ENCODE results near the gene SLCO3A1. TPM values are rescaled to one million over a fixed set of nuclear protein-coding genes. Genes with fewer than 3 reads are reported as not detected.

Gene SLCO3A1
- total RNA-seq, 4 donors from 2014 or later: 23.1 to 62.8 (median 35.1) TPM

DNA sequence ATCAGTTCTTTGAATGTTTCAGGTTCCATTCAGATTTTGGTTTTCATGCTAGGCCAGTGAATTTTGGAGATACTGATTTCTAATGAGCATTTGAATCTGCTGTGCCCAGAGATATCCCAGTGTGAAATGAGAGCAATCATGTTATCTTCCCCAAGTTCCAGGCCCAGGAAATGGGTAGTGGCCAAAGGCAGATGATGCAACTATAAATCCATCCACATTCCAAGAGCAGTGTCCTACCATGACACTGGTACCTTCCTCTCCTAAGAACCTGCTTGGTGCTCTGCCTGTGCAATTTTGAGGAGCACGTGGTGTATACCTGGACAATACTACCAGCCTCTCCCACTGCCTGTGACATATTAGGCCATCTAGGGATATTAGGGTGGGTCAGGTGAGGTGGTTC, 186.8 kb downstream of the SLCO3A1 start:
- TF ChIP-seq POLR2A (IDR thresholded peaks at IDR 0.05): no peak
- TF ChIP-seq, protein P1, sequence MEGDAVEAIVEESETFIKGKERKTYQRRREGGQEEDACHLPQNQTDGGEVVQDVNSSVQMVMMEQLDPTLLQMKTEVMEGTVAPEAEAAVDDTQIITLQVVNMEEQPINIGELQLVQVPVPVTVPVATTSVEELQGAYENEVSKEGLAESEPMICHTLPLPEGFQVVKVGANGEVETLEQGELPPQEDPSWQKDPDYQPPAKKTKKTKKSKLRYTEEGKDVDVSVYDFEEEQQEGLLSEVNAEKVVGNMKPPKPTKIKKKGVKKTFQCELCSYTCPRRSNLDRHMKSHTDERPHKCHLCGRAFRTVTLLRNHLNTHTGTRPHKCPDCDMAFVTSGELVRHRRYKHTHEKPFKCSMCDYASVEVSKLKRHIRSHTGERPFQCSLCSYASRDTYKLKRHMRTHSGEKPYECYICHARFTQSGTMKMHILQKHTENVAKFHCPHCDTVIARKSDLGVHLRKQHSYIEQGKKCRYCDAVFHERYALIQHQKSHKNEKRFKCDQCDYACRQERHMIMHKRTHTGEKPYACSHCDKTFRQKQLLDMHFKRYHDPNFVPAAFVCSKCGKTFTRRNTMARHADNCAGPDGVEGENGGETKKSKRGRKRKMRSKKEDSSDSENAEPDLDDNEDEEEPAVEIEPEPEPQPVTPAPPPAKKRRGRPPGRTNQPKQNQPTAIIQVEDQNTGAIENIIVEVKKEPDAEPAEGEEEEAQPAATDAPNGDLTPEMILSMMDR (IDR thresholded peaks at IDR 0.05): no peak
- intact Hi-C loops (cut with DNase I; ENCODE audit: low total_unique reads): no loop called here
- no peak overlapping the region for H3K4me3 ChIP-seq (ENCODE audit: low read depth, poor library complexity, severe bottlenecking)
- WGBS, 2 donors: 77 to 100% methylated on average over 1 of the region's 1 CpG
- DNase-seq (ENCODE audit: low spot score in 2 of 2): peak in 1 of 2 donors; percentile 4

DNA sequence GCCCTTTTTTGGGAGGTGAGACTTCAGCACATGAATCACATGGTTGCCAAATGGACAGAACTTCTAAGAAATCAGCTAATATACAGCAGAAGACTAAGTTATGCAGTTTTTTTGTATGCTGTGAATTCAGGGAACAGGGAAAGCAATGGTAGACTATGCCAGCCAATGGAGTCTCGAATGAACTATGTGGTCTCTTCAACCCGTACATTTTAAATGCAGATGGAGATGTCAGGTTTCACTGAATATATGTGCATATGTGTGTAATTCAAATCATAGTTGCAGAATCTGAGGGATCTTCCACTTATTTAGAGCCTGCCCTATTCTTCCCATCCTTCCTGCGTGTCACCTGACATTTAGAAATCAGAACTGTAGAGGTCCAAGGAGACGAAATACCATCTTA, 187.9 kb downstream of the SLCO3A1 start:
- H3K4me3 ChIP-seq (ENCODE audit: low read depth, poor library complexity, severe bottlenecking): no peak overlapping the region
- WGBS, 2 donors: 90 to 98% methylated on average over 4 of the region's 4 CpGs
- TF ChIP-seq, protein P1 (IDR thresholded peaks at IDR 0.05): no peak
- TF ChIP-seq POLR2A (IDR thresholded peaks at IDR 0.05): no peak
- DNase-seq (ENCODE audit: low spot score in 2 of 2): no peak
- intact Hi-C loops (cut with DNase I; ENCODE audit: low total_unique reads): no loop called here

DNA sequence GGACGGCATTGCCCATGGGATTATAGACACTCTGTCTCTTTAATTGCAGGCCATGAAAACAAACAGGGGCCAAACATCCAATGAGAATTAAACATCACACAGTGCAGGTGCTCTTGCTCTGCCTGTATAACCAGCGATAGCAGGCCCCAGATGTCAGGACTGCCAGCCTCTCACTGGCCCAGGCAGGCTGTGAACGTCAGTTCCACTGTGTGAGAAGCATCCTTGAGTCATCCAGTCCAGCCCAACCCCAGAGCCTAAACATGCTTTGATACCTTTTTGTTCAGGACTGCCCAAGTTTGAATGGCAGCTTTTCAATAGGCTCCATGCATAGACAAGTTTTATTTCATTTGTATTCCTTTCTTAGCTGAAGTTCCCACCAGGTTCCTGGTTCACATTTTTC, 189.8 kb downstream of the SLCO3A1 start:
- 68 to 72% methylated on average over 3 of the region's 3 CpGs for WGBS, 2 donors
- no peak for TF ChIP-seq POLR2A (IDR thresholded peaks at IDR 0.05)
- TF ChIP-seq, protein P1 (IDR thresholded peaks at IDR 0.05): no peak

DNA sequence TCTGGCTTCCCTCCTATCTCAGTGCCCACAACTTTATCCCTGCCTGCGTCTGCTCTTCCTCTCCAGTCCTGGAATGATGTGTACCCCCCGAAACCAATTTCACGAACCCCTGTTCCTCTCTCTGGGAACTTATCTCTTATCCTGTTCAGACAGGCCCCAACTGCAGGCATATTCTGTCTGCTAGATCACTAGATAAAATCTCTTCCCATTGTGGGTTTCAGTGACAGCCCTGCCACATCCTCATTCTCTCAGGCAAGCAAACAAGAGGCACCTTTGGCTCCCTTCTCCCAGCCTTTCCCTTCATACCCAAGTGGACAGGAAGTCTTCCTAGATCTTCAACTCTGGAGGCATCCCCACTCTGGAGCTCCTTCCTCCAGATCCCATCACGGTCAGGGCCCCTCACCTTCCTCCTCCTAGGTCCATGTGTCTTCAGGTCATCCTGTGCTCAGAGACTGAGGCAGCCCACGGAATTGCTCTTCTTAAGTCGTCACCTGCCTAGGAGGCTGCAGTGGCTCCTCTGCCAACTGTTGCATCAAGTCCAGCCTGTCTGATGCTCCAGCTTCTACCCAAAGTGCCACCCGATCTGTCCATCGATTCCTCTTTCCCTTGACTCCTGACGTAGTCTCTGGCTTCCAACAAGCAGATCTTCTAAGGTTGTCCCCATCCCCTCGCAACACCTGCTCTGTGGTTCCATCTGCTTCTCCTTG, 190.8 kb downstream of the SLCO3A1 start:
- DNase-seq (ENCODE audit: low spot score in 2 of 2): peak in 1 of 2 donors; percentile 80
- no peak overlapping the region for H3K4me3 ChIP-seq (ENCODE audit: low read depth, poor library complexity, severe bottlenecking)
- WGBS, 2 donors: 85 to 89% methylated on average over 10 of the region's 10 CpGs
- intact Hi-C loops (cut with DNase I; ENCODE audit: low total_unique reads): no loop called here
- TF ChIP-seq POLR2A (IDR thresholded peaks at IDR 0.05): no peak
- TF ChIP-seq, protein P1 (IDR thresholded peaks at IDR 0.05): no peak

More for the DNA sequence above, 189.8 kb downstream of the SLCO3A1 start:
- no peak overlapping the region for H3K4me3 ChIP-seq (ENCODE audit: low read depth, poor library complexity, severe bottlenecking)
- intact Hi-C loops (cut with DNase I; ENCODE audit: low total_unique reads): no loop called here
- DNase-seq (ENCODE audit: low spot score in 2 of 2): peak in 1 of 2 donors; percentile 59

DNA sequence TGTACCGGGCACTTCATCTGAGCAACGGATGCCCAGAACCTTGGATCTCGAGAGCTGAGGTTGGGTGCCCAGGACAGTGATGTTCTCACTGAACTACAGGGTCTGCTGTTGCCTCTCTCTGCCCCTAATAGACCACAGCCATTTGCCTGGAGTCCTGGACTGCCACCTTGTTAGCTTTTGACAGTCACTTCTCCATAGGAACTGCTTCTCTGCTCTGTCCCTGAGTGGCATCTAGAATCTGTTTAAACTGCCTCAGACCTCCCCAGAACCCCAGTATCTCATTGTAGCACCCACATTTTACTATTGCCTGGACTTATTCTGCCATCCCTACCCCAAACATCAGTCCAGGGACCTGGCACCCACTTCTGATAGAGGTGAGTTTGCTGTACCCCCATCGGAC, 194.4 kb downstream of the SLCO3A1 start:
- no peak for DNase-seq (ENCODE audit: low spot score in 2 of 2)
- 94 to 98% methylated on average over 4 of the region's 4 CpGs for WGBS, 2 donors
- TF ChIP-seq POLR2A (IDR thresholded peaks at IDR 0.05): no peak
- TF ChIP-seq, protein P1 (IDR thresholded peaks at IDR 0.05): no peak
- intact Hi-C loops (cut with DNase I; ENCODE audit: low total_unique reads): no loop called here
- H3K4me3 ChIP-seq (ENCODE audit: low read depth, poor library complexity, severe bottlenecking): no peak overlapping the region

DNA sequence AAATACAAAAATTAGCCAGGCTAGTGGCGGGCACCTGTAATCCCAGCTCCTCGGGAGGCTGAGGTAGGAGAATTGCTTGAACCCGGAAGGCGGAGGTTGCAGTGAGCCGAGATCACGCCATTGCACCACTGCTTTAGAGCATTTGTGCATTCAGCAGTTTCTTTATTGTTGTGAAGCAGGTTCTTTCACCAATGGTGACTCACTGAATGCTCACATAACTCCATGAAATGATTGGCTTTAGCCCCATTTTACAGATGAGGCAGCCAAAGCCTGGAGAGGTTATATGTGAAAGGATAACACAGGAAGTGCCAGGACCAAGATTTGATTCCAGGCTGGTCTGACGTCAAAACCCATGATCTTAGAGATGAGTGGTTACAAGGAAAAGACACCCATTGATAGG, 195.2 kb downstream of the SLCO3A1 start:
- intact Hi-C loops (cut with DNase I; ENCODE audit: low total_unique reads): no loop called here
- WGBS, 2 donors: 83 to 84% methylated on average over 7 of the region's 7 CpGs
- TF ChIP-seq, protein P1 (IDR thresholded peaks at IDR 0.05): no peak
- TF ChIP-seq POLR2A (IDR thresholded peaks at IDR 0.05): no peak
- no peak for DNase-seq (ENCODE audit: low spot score in 2 of 2)
- H3K4me3 ChIP-seq (ENCODE audit: low read depth, poor library complexity, severe bottlenecking): no peak overlapping the region
